ENCODE results near the gene PTGIS. TPM values are rescaled to one million over a fixed set of nuclear protein-coding genes. Genes with fewer than 3 reads are reported as not detected.

Gene PTGIS
- total and polyA plus RNA-seq, 2 donors (not counting 1 experiment from before 2014, with no cell fraction given) = not detected

GRCh38 chr20:49544535-49544934, 23.4 kb downstream of the PTGIS start:
- intact Hi-C loops (cut with micrococcal nuclease) = no loop called here

More at GRCh38 chr20:49544535-49544934, 23.4 kb downstream of the PTGIS start:
- CTCF ChIA-PET = interaction anchor here (1.4 to 5.2 kb wide), 2 partner anchors 65 to 301 kb away, joined by 6 to 27 read pairs; no protein-coding TSS in a partner anchor
- H3K4me2 ChIP-seq (replicated peaks; ENCODE audit: low read depth, low read length, poor library complexity, severe bottlenecking) = no peak overlapping the region
- H3K4me3 ChIP-seq (ENCODE audit: control extremely low read depth in 1 of 5, extremely low read depth in 1 of 5, insufficient read depth in 1 of 5, low read depth in 2 of 5, low read length in 4 of 5) = no peak overlapping the region
- no peaks in the 10 kb centered on the region for H3K36me3 ChIP-seq (replicated peaks in 1 of 2; ENCODE audit: control extremely low read depth in 1 of 2, control insufficient read depth in 1 of 2, extremely low read depth in 1 of 2, insufficient read depth in 2 of 2, low read length in 1 of 2)
- H3K4me3 Mint-ChIP-seq = no peak overlapping the region
- no peak overlapping the region for H3K27ac Mint-ChIP-seq
- no peaks in the 10 kb centered on the region for H3K79me2 ChIP-seq (ENCODE audit: control insufficient read depth, insufficient read depth, low read length)
- H3K27me3 Mint-ChIP-seq = peaks cover 12% of the 10 kb centered on the region
- H3K9me3 Mint-ChIP-seq (ENCODE audit: insufficient read depth) = no peaks in the 10 kb centered on the region
- H3K9ac ChIP-seq (ENCODE audit: low read length) = no peak overlapping the region
- no peak overlapping the region for H3K27ac ChIP-seq (ENCODE audit: low read length in 2 of 2)
- POLR2A ChIA-PET = no interaction called here
- peaks cover 0 to 25% (median 10%) of the 10 kb centered on the region in 3 donors for H3K9me3 ChIP-seq (ENCODE audit: control extremely low read depth in 1 of 3, control insufficient read depth in 2 of 3, insufficient read depth in 1 of 3, low read length in 2 of 3)
- 100% methylated on average over 1 of the region's 5 CpGs for WGBS (ENCODE audit: insufficient coverage)
- ATAC-seq (ENCODE audit: low read depth) (no peak), DNase-seq (no peak)
- no peaks in the 10 kb centered on the region for H4K20me1 ChIP-seq (ENCODE audit: control insufficient read depth, insufficient read depth, low read length, poor library complexity, severe bottlenecking)
- H3K27me3 ChIP-seq (replicated peaks in 1 of 4; ENCODE audit: control extremely low read depth in 1 of 4, control insufficient read depth in 3 of 4, insufficient read depth in 4 of 4, low read length in 3 of 4) = peaks cover 0 to 9% (median 0%) of the 10 kb centered on the region in 4 experiments
- TF ChIP-seq EZH2 (IDR thresholded peaks at IDR 0.05; ENCODE audit: borderline replicate concordance, insufficient read depth, low read depth, low read length, poor library complexity, severe bottlenecking) = no peak
- no peak for TF ChIP-seq CTCF (IDR thresholded peaks at IDR 0.05)
- no peak overlapping the region for H2AFZ ChIP-seq (ENCODE audit: insufficient read depth, low read depth, low read length, poor library complexity, severe bottlenecking)
- no peaks in the 10 kb centered on the region for H3K4me1 ChIP-seq (ENCODE audit: control insufficient read depth in 2 of 2, insufficient read depth in 2 of 2, low read length in 2 of 2)
- no peaks in the 10 kb centered on the region for H3K4me1 Mint-ChIP-seq
